ENCODE measurements around the gene NME8.

- TF ChIP-seq POLR2AphosphoS5 (IDR thresholded peaks at IDR 0.05; ENCODE audit: borderline replicate concordance, low read depth, low read length) (no peak), EZH2 (IDR thresholded peaks at IDR 0.05) (no peak)
Observed at GRCh38 chr7:37915438-37915837, 67.0 kb downstream of the NME8 start.

Measured in SK-N-MC (cell line).